GM18519 (cell line): ENCODE measurements around the gene PDGFC.
"Not testable (repeated sequence)": the region's sequence is repeated elsewhere in the genome, so short reads cannot be mapped to it uniquely, and the experiment has no call there.

Source experiments
- ATAC-seq: cut with Tn5 transposase; IDR thresholded peaks from one replicate; pipeline ENCODE4 v1.9.1; 2021; ENCODE audit warnings: mild to moderate bottlenecking, moderate library complexity; ENCODE audit not compliant: unreplicated experiment, low FRiP score

The PDGFC gene

GRCh38 chr4:156953951-156954350, 17.6 kb downstream of the PDGFC start:
- no peak for ATAC-seq

- no peak for ATAC-seq
These were observed 18.6 kb downstream of the PDGFC start for GRCh38 chr4:156953001-156953400.

- ATAC-seq = no peak
These were observed 19.4 kb downstream of the PDGFC start for GRCh38 chr4:156952078-156952759.

GRCh38 chr4:156950948-156951347, 20.7 kb downstream of the PDGFC start:
- ATAC-seq = no peak

DNA sequence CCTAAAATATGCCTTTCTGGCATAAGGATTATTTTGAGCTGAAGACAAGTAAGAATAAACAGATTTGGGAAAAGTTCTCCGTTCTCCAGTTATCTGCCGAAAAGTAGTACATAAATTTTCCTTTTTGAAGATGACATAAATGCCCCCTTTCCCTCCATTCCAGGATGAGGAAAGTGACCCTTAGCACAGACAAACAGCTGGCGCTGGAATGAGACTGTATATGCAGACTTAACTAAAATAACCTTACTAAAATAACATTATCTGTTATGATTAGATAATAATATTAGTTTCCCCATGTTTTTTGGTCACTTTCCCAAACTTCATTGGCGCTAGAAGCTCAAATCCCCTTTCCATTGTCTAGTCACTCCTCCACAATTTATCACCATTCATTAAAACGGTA, 21.5 kb downstream of the PDGFC start:
- no peak for ATAC-seq

DNA sequence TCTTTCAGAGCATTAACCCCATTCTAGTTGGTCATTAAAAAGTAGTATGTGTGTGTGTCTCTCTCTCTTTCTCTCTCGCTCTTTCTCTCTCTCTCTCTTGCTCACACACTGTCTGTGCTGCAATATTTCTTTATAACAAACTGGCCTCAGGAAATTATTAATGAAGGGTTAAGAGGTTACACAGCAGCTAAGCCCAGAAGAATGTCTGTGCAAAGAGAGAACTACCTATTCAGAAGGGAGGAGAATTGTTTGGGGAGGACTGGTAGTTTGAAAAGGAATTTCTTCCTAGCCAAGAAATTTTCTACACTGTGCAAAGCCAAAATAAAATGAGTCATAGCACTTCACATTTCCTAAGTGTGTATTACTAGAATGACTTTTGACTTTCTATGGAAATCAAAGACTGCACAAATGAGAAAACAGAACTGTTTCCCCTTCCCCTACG, 22.2 kb downstream of the PDGFC start:
- ATAC-seq = no peak

- no peak for ATAC-seq
These were observed 22.9 kb downstream of the PDGFC start for GRCh38 chr4:156948738-156949137.

DNA sequence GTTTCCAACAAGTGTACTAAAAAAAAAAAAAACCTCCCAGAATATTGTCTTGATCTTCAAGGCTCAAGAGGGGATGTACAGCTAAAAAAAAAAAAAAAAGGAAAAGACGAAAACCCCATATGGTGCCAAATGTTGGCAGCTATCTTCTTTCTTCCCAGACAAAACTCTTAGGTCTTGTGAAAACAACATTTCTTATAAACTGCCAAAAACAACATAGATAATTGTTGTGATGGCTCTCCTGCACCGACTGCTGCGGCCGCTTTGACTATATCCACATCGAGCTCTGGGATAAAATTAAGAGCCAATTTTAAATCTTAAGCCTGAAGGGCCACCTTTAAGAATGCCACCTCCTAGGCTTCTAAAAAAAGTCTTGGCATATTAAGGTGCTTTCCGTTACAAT, 23.5 kb downstream of the PDGFC start:
- no peak for ATAC-seq

GRCh38 chr4:156946516-156947424, 24.8 kb downstream of the PDGFC start:
- ATAC-seq = no peak

DNA sequence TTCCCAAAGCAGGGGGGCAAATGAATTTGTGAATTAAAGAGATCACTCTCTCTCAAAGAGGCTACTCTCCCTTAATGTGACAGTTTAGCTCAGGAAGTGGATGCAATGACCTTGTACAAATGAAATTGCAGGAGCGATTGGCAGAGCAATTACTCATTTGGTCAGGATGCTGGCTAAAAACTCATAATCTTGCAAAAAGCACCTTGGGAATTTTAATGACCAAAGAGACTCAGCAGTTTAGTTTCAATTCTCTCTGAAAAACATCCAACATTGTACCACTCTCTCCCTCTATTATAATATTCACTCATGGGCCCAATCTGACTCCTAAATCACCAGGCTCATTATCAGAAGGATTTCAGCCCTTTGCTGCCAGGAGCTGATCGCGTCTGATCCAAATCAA, 26.1 kb downstream of the PDGFC start:
- no peak for ATAC-seq

DNA sequence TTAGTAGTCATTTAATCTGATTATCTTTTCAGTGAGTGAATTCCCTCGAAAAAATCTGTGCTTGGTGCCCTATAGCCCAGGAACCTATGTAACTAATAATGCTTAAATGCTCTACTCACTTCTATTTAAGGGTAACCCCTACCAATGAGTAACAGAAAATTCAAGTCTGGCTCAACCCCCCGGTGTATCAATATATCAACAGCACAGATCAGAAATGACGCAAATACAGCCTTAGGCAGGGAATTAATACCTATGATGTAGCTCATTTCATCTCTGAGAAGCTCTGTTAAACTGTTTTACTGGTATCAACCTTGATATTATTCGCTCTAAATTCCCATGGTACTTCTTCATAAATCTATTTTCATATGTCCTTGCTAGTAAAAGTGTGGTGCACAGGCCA, 28.6 kb downstream of the PDGFC start:
- ATAC-seq = no peak

GRCh38 chr4:156941940-156942548, 29.6 kb downstream of the PDGFC start:
- ATAC-seq = no peak

DNA sequence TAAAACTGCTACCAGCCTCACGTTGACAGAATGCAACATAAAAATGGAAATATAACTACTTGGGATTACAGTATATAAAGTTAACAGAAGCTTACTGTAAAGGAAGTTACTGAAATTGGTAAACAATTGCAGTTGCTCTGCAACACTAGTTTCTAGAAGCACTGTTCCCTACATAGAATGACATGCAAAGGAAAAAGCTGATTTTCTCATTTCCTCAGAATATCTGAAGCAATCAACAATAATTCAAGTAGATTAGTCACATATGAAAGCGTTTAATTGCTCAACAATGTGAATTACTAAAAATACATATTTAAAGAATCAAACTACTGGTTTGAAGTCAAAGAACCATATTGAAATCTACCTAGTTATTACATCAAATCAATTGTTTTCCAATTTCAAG, 31.8 kb downstream of the PDGFC start:
- ATAC-seq = no peak

GRCh38 chr4:156939139-156939538, 32.5 kb downstream of the PDGFC start:
- ATAC-seq = no peak

DNA sequence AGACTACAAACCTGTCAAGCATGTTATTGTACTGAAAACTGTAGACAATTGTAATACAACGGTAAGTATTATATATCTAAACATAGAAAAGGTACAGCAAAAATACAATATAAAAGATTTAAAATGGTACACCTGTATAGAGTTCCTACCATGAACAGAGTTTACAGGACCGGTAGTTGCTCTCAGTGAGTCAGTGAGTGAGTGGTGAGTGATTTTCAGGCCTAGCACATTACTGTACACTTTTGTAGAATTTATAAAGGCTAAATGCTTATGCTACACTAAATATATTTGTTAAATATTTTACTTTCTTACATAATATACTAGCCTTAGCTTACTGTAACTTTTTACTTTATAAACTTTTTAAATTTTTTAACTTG, 37.4 kb downstream of the PDGFC start:
- no peak for ATAC-seq

- ATAC-seq = no peak
These were observed 37.9 kb downstream of the PDGFC start for GRCh38 chr4:156933633-156934258.

- not testable (repeated sequence) for ATAC-seq
These were observed 39.2 kb downstream of the PDGFC start for GRCh38 chr4:156932360-156932759.

DNA sequence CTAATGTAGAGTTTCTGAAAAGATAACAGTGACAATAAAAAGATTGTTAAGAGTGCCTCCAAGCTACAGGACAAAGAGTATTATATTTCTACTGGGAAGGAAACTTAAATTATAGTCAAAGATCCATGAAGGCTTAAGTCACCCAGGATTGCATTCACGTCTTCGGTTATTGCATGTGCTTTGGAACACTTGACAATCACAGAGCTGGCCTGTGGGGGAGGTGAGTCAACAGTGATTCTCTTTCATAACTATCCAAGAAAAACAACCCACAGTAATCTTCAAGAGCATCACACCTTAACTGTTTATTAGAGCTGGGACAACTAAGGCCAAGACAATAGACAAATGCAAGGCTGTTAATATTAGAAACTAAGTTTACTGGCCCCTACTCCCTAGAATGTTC, 40.3 kb downstream of the PDGFC start:
- ATAC-seq = no peak

GRCh38 chr4:156929386-156930105, 42.1 kb downstream of the PDGFC start:
- no peak for ATAC-seq

- no peak for ATAC-seq
These were observed 46.8 kb downstream of the PDGFC start for GRCh38 chr4:156924774-156925315.
